ENCODE measurements around the gene OR2H2. TPM values are rescaled to one million over a fixed set of nuclear protein-coding genes. Genes with fewer than 3 reads are reported as not detected.

The OR2H2 gene
- total RNA-seq = not detected
- not detected for polyA plus RNA-seq
- long read RNA-seq, donor 1 = 0 reads
- long read RNA-seq, donor 2 = 0 reads
- long read RNA-seq, donor 3 = 0 reads
- long read RNA-seq, donor 4 = 0 reads
- long read RNA-seq, donor 5 = 0 reads

- Histone ChIP-seq H3K9ac (ENCODE audit: insufficient read depth in 1 of 2, low read length in 2 of 2) (no peak within 1 kb of the TSS), H3K27me3 (ENCODE audit: control insufficient read depth in 3 of 3, insufficient read depth in 3 of 3, low read length in 2 of 3) (no peaks in the 10 kb centered on the region), H3K27ac (ENCODE audit: low read depth in 1 of 2, low read length in 1 of 2) (no peak within 1 kb of the TSS), H3K36me3 (ENCODE audit: control insufficient read depth in 4 of 4, insufficient read depth in 4 of 4, low read length in 4 of 4) (no peaks in the 10 kb centered on the region), H3K9me3 (ENCODE audit: control insufficient read depth in 4 of 4, insufficient read depth in 3 of 4, low read length in 3 of 4) (no peaks in the 10 kb centered on the region), H3K4me1 (ENCODE audit: control insufficient read depth in 5 of 5, insufficient read depth in 5 of 5, low read length in 5 of 5) (no peaks in the 10 kb centered on the region), H3K4me3 (no peak within 1 kb of the TSS)
- no peak for ATAC-seq (ENCODE audit: insufficient read depth, low FRiP score)
- DNase-seq = peak in 1 of 3 donors; percentile 22
- TF ChIP-seq CTCF (IDR thresholded peaks at IDR 0.05; ENCODE audit: control extremely low read depth, extremely low read depth) = no peak
These were observed at the start of gene OR2H2 for GRCh38 chr6:29584821-29585220. TSS of gene OR2H2 (plus strand) at chr6:29585121. CDS start at chr6:29587945, 2,824 bp downstream.

GRCh38 chr6:29537714-29538403 is 47.1 kb upstream of the OR2H2 start:
- Histone ChIP-seq H3K36me3 (ENCODE audit: control insufficient read depth in 4 of 4, insufficient read depth in 4 of 4, low read length in 4 of 4) (no peaks in the 10 kb centered on the region), H3K9me3 (ENCODE audit: control insufficient read depth in 4 of 4, insufficient read depth in 3 of 4, low read length in 3 of 4) (peaks cover 0 to 3% (median 0%) of the 10 kb centered on the region in 4 donors), H3K27ac (ENCODE audit: low read depth in 1 of 2, low read length in 1 of 2) (no peak overlapping the region), H3K4me1 (ENCODE audit: control insufficient read depth in 5 of 5, insufficient read depth in 5 of 5, low read length in 5 of 5) (no peaks in the 10 kb centered on the region), H3K27me3 (ENCODE audit: control insufficient read depth in 3 of 3, insufficient read depth in 3 of 3, low read length in 2 of 3) (peaks cover 0 to 3% (median 0%) of the 10 kb centered on the region in 3 donors), H3K9ac (ENCODE audit: insufficient read depth in 1 of 2, low read length in 2 of 2) (no peak overlapping the region), H3K4me3 (no peak overlapping the region)
- ATAC-seq (ENCODE audit: insufficient read depth, low FRiP score) (no peak), DNase-seq (no peak)
- no peak for TF ChIP-seq CTCF (IDR thresholded peaks at IDR 0.05; ENCODE audit: control extremely low read depth, extremely low read depth)
- 72 to 77% methylated on average over 4 of the region's 4 CpGs for WGBS, 2 donors

- no peak overlapping the region for H3K4me3 ChIP-seq
- no peak overlapping the region for H3K27ac ChIP-seq (ENCODE audit: low read depth in 1 of 2, low read length in 1 of 2)
- DNase-seq (no peak), ATAC-seq (ENCODE audit: insufficient read depth, low FRiP score) (no peak)
- H3K27me3 ChIP-seq (ENCODE audit: control insufficient read depth in 3 of 3, insufficient read depth in 3 of 3, low read length in 2 of 3) = peaks cover 0 to 20% (median 3%) of the 10 kb centered on the region in 3 donors
- TF ChIP-seq CTCF (IDR thresholded peaks at IDR 0.05; ENCODE audit: control extremely low read depth, extremely low read depth) = no peak
- H3K36me3 ChIP-seq (ENCODE audit: control insufficient read depth in 4 of 4, insufficient read depth in 4 of 4, low read length in 4 of 4) = no peaks in the 10 kb centered on the region
- peaks cover 0 to 3% (median 0%) of the 10 kb centered on the region in 4 donors for H3K9me3 ChIP-seq (ENCODE audit: control insufficient read depth in 4 of 4, insufficient read depth in 3 of 4, low read length in 3 of 4)
- H3K9ac ChIP-seq (ENCODE audit: insufficient read depth in 1 of 2, low read length in 2 of 2) = no peak overlapping the region
- H3K4me1 ChIP-seq (ENCODE audit: control insufficient read depth in 5 of 5, insufficient read depth in 5 of 5, low read length in 5 of 5) = no peaks in the 10 kb centered on the region
- 41 to 67% methylated on average over 3 of the region's 3 CpGs for WGBS, 2 donors
These were observed 37.3 kb upstream of the OR2H2 start for GRCh38 chr6:29547573-29547972.
